ENCODE results near the gene MGAT5B.

- TF ChIP-seq, protein P1, sequence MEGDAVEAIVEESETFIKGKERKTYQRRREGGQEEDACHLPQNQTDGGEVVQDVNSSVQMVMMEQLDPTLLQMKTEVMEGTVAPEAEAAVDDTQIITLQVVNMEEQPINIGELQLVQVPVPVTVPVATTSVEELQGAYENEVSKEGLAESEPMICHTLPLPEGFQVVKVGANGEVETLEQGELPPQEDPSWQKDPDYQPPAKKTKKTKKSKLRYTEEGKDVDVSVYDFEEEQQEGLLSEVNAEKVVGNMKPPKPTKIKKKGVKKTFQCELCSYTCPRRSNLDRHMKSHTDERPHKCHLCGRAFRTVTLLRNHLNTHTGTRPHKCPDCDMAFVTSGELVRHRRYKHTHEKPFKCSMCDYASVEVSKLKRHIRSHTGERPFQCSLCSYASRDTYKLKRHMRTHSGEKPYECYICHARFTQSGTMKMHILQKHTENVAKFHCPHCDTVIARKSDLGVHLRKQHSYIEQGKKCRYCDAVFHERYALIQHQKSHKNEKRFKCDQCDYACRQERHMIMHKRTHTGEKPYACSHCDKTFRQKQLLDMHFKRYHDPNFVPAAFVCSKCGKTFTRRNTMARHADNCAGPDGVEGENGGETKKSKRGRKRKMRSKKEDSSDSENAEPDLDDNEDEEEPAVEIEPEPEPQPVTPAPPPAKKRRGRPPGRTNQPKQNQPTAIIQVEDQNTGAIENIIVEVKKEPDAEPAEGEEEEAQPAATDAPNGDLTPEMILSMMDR (IDR thresholded peaks at IDR 0.05 in 2 of 3, conservative IDR thresholded peaks at IDR 0.05 in 1 of 3; ENCODE audit: insufficient read depth in 2 of 3, low read depth in 1 of 3, low read length in 3 of 3), result no peak
- TF ChIP-seq, protein P2, sequence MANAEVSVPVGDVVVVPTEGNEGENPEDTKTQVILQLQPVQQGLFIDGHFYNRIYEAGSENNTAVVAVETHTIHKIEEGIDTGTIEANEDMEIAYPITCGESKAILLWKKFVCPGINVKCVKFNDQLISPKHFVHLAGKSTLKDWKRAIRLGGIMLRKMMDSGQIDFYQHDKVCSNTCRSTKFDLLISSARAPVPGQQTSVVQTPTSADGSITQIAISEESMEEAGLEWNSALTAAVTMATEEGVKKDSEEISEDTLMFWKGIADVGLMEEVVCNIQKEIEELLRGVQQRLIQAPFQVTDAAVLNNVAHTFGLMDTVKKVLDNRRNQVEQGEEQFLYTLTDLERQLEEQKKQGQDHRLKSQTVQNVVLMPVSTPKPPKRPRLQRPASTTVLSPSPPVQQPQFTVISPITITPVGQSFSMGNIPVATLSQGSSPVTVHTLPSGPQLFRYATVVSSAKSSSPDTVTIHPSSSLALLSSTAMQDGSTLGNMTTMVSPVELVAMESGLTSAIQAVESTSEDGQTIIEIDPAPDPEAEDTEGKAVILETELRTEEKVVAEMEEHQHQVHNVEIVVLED (CRISPR knock-in tag; IDR thresholded peaks at IDR 0.05), result no peak
- TF ChIP-seq ZNF384 (IDR thresholded peaks at IDR 0.05; ENCODE audit: low read depth, low read length) (no peak), ZNF23 (CRISPR knock-in tag; IDR thresholded peaks at IDR 0.05) (no peak), MLX (CRISPR knock-in tag; conservative IDR thresholded peaks at IDR 0.05) (no peak), TCF7L2 (IDR thresholded peaks at IDR 0.05; ENCODE audit: low read depth, low read length) (no peak), EZH2 (IDR thresholded peaks at IDR 0.05; ENCODE audit: borderline replicate concordance, low read depth, low read length) (no peak)
These were observed 27.1 kb upstream of the MGAT5B start for GRCh38 chr17:76840884-76841775.
